KMS-11 (cell line): Measurements from ENCODE around the gene EFCAB6.

Source experiments
- H2AFZ ChIP-seq: fragments of 200-600 bp; sonication (generic); 2 replicates; pipeline ENCODE4 v1.6.1; 2016; ENCODE audit warnings: antibody characterized with exemption, mixed run types, low read depth
- H3K27ac ChIP-seq: fragments of 200-600 bp; sonication (generic); 2 replicates; pipeline ENCODE4 v1.6.1; 2016; ENCODE audit warnings: mild to moderate bottlenecking, mixed run types
- H3K27me3 ChIP-seq: fragments of 200-600 bp; sonication (generic); 2 replicates; pipeline ENCODE4 v1.6.1; 2017; ENCODE audit warnings: mild to moderate bottlenecking, low read depth, mixed run types, moderate library complexity; ENCODE audit not compliant: insufficient read depth
- H3K36me3 ChIP-seq: fragments of 200-600 bp; sonication (generic); 2 replicates; pipeline ENCODE4 v1.6.1; 2017; ENCODE audit warnings: mild to moderate bottlenecking, mixed run types; ENCODE audit not compliant: insufficient read depth
- H3K4me1 ChIP-seq: fragments of 200-600 bp; sonication (generic); 2 replicates; pipeline ENCODE4 v1.6.1; 2016; ENCODE audit warnings: mild to moderate bottlenecking, low read depth, mixed run types; ENCODE audit not compliant: poor library complexity, severe bottlenecking
- H3K4me2 ChIP-seq: fragments of 200-600 bp; sonication (generic); 2 replicates; pipeline ENCODE4 v1.7.0; 2016; ENCODE audit warnings: mild to moderate bottlenecking, mixed run types
- H3K4me3 ChIP-seq: fragments of 200-600 bp; sonication (generic); IDR thresholded peaks from 2 replicates; pipeline ENCODE4 v1.6.1; 2017; ENCODE audit warnings: low read depth, low read length, mixed read lengths; ENCODE audit not compliant: insufficient read depth
- H3K79me2 ChIP-seq: fragments of 200-600 bp; sonication (generic); 2 replicates; pipeline ENCODE4 v1.6.1; 2016; ENCODE audit warnings: low read depth, mixed run types; ENCODE audit not compliant: insufficient read depth
- H3K9ac ChIP-seq: fragments of 200-600 bp; sonication (generic); 2 replicates; pipeline ENCODE4 v1.6.1; 2016; ENCODE audit warnings: mild to moderate bottlenecking, mixed run types
- H4K20me1 ChIP-seq: fragments of 200-600 bp; sonication (generic); 2 replicates; pipeline ENCODE4 v1.6.1; 2016; ENCODE audit warnings: mild to moderate bottlenecking, mixed run types; ENCODE audit not compliant: insufficient read depth
- CTCF ChIP-seq: fragments of 200-600 bp; sonication (generic); conservative IDR thresholded peaks from 2 replicates; pipeline ENCODE4 v1.6.1; 2017; ENCODE audit warnings: low read depth, mild to moderate bottlenecking, antibody characterized with exemption, low read length, moderate library complexity, mixed read lengths

The EFCAB6 gene

GRCh38 chr22:43722444-43722843 is 89.7 kb downstream of the EFCAB6 start:
- no peak for TF ChIP-seq CTCF
- Histone ChIP-seq H2AFZ (no peak overlapping the region), H3K27ac (no peak overlapping the region), H4K20me1 (no peaks in the 10 kb centered on the region), H3K36me3 (no peaks in the 10 kb centered on the region), H3K4me3 (no peak overlapping the region), H3K27me3 (no peaks in the 10 kb centered on the region; the same call in 1 of the 2 replicates), H3K79me2 (no peaks in the 10 kb centered on the region), H3K9ac (no peak overlapping the region), H3K4me1 (no peaks in the 10 kb centered on the region), H3K4me2 (no peak overlapping the region)

GRCh38 chr22:43720716-43721115 is 91.4 kb downstream of the EFCAB6 start:
- no peak overlapping the region for H3K9ac ChIP-seq
- no peaks in the 10 kb centered on the region for H3K36me3 ChIP-seq
- H2AFZ ChIP-seq: no peak overlapping the region
- no peaks in the 10 kb centered on the region for H3K4me1 ChIP-seq
- H3K4me2 ChIP-seq: no peak overlapping the region
- TF ChIP-seq CTCF: no peak
- no peaks in the 10 kb centered on the region for H4K20me1 ChIP-seq
- no peak overlapping the region for H3K27ac ChIP-seq
- no peaks in the 10 kb centered on the region for H3K79me2 ChIP-seq
- H3K27me3 ChIP-seq: no peaks in the 10 kb centered on the region; the same call in 1 of the 2 replicates
- H3K4me3 ChIP-seq: no peak overlapping the region

DNA sequence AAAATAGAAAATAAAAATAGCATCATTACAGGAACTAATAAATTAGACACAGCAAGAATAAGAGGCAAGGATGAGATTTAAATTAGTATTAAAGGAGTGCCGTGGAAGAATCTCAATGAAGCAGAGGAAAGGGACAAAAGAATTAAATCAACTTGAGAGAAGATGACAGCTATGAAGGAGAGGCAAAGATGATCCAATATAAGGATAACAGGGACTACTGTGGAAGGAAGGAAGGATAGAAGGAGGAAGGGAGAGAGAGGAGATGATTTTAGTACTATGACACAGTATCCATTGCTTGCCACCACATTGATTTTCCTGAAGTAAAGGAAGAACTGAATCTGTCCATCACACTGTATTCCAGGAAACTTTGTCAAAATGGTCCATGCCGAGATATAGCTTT is 98.0 kb downstream of the EFCAB6 start:
- Histone ChIP-seq H3K27ac (no peak overlapping the region), H3K27me3 (no peaks in the 10 kb centered on the region), H3K4me1 (no peaks in the 10 kb centered on the region), H3K79me2 (no peaks in the 10 kb centered on the region), H3K9ac (no peak overlapping the region), H4K20me1 (no peaks in the 10 kb centered on the region), H2AFZ (no peak overlapping the region), H3K36me3 (no peaks in the 10 kb centered on the region), H3K4me2 (no peak overlapping the region), H3K4me3 (no peak overlapping the region)
- TF ChIP-seq CTCF: no peak

DNA sequence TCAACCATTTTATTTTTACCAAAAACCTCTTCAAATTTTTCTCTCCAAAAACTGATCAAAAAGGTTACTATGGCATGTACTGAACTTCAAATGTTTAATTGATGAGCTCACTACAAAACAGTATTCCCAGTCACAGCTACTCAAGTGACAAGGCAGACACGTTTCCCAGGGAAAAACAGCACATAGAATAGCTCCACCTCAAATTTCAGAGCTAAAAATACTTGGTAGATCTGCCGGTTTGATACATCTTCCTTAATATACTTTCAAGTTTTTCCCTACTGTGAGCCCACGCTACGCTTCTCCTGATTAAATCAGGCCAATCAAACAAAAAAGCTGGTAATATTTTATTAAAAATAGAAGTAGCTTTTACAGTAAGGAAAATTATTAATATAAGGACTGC is 100.4 kb downstream of the EFCAB6 start:
- TF ChIP-seq CTCF: no peak
- Histone ChIP-seq H3K4me1 (no peaks in the 10 kb centered on the region), H3K4me2 (no peak overlapping the region), H3K36me3 (no peaks in the 10 kb centered on the region), H3K4me3 (no peak overlapping the region), H3K27me3 (no peaks in the 10 kb centered on the region), H2AFZ (no peak overlapping the region), H3K27ac (no peak overlapping the region), H3K9ac (no peak overlapping the region), H4K20me1 (no peaks in the 10 kb centered on the region), H3K79me2 (no peaks in the 10 kb centered on the region)
